Measurements from ENCODE around the gene RIC1.

GRCh38 chr9:5813824-5814223, 184.9 kb downstream of the RIC1 start:
- TF ChIP-seq POLR2AphosphoS5 (IDR thresholded peaks at IDR 0.05; ENCODE audit: borderline replicate concordance, low read depth, low read length) (no peak), EZH2 (IDR thresholded peaks at IDR 0.05) (no peak), FOXP2 (optimal IDR thresholded peaks at IDR 0.05; ENCODE audit: control extremely low read depth, extremely low read length, insufficient read depth) (no peak)
